HL-60 (cell line): ENCODE results near the gene RER1.

Source experiments
- DNase-seq, 2 experiments: peaks; one replicate each; pipeline ENCODE4 v3.0.0-alpha.2; 2010 to 2020; ENCODE audit warnings: low read depth in 1 of 2, low spot score in 1 of 2
- H3K27ac ChIP-seq: fragments of 250-450 bp; sonication (Bioruptor Pico); replicated peaks from 2 replicates; pipeline ENCODE4 v1.5.1; 2020; ENCODE audit warnings: mild to moderate bottlenecking, moderate library complexity
- H3K27me3 ChIP-seq: fragments of 250-450 bp; sonication (Bioruptor Pico); 2 replicates; pipeline ENCODE4 v1.5.1; 2021; ENCODE audit warnings: mild to moderate bottlenecking, moderate library complexity; ENCODE audit not compliant: insufficient read depth, poor library complexity, severe bottlenecking
- H3K4me3 ChIP-seq: replicated peaks from 2 replicates; pipeline ENCODE4 v1.5.1; 2011; ENCODE audit warnings: mild to moderate bottlenecking, control low read depth, low read length; ENCODE audit not compliant: insufficient read depth
- CTCF ChIP-seq: IDR thresholded peaks from one replicate; pipeline ENCODE4 v1.5.1; 2011; ENCODE audit warnings: low read length, control low read depth, inconsistent platforms; ENCODE audit not compliant: insufficient read depth
- GABPA ChIP-seq: IDR thresholded peaks from 2 replicates; pipeline ENCODE4 v1.6.1; 2012; ENCODE audit warnings: low read depth
- POLR2AphosphoS5 ChIP-seq: IDR thresholded peaks from 2 replicates; pipeline ENCODE4 v1.6.1; 2012; ENCODE audit warnings: low read depth
- REST ChIP-seq: IDR thresholded peaks from 2 replicates; pipeline ENCODE4 v1.6.1; 2012; ENCODE audit warnings: low read depth; ENCODE audit not compliant: insufficient replicate concordance
- SPI1 ChIP-seq: IDR thresholded peaks from 2 replicates; pipeline ENCODE4 v1.6.1; 2012; ENCODE audit warnings: low read depth, mild to moderate bottlenecking, borderline replicate concordance

The RER1 gene

GRCh38 chr1:2446394-2446793 is 54.8 kb downstream of the RER1 start:
- no peak overlapping the region for H3K27ac ChIP-seq
- peaks cover 49% of the 10 kb centered on the region for H3K27me3 ChIP-seq
- no peak for DNase-seq
- TF ChIP-seq REST: no peak
- no peak for TF ChIP-seq POLR2AphosphoS5
- TF ChIP-seq GABPA: no peak
- TF ChIP-seq SPI1: no peak
- no peak for TF ChIP-seq CTCF
- H3K4me3 ChIP-seq: no peak overlapping the region

GRCh38 chr1:2446861-2447260 is 55.2 kb downstream of the RER1 start:
- Histone ChIP-seq H3K27ac (no peak overlapping the region), H3K4me3 (no peak overlapping the region), H3K27me3 (peaks cover 49% of the 10 kb centered on the region)
- no peak for DNase-seq
- TF ChIP-seq POLR2AphosphoS5: no peak
- no peak for TF ChIP-seq GABPA
- TF ChIP-seq SPI1: no peak
- TF ChIP-seq REST: no peak
- no peak for TF ChIP-seq CTCF

GRCh38 chr1:2447276-2448097 is 55.8 kb downstream of the RER1 start:
- Histone ChIP-seq H3K27ac (no peak overlapping the region), H3K4me3 (no peak overlapping the region), H3K27me3 (peaks cover 46% of the 10 kb centered on the region)
- no peak for TF ChIP-seq GABPA
- no peak for TF ChIP-seq REST
- no peak for TF ChIP-seq CTCF
- no peak for TF ChIP-seq SPI1
- no peak for TF ChIP-seq POLR2AphosphoS5
- no peak for DNase-seq
